Fibroblast of lung (primary cell): ENCODE data around the gene MID1.

Experiments used
- EZH2 ChIP-seq: IDR thresholded peaks from 2 replicates; pipeline ENCODE4 v1.5.1; 2012; ENCODE audit warnings: low read length, control low read depth, mild to moderate bottlenecking; ENCODE audit errors: missing control alignments
- TF ChIP-seq, protein P1 (sequence below), 2 donors: IDR thresholded peaks in 1 of 2; conservative IDR thresholded peaks in 1 of 2; 1 replicate in 1 of 2; 2 replicates in 1 of 2; pipeline ENCODE4 v1.5.1; 2011 to 2012; ENCODE audit warnings: low read length in 2 of 2, control low read depth in 1 of 2, inconsistent platforms in 1 of 2, low read depth in 1 of 2, mild to moderate bottlenecking in 1 of 2

DNA sequence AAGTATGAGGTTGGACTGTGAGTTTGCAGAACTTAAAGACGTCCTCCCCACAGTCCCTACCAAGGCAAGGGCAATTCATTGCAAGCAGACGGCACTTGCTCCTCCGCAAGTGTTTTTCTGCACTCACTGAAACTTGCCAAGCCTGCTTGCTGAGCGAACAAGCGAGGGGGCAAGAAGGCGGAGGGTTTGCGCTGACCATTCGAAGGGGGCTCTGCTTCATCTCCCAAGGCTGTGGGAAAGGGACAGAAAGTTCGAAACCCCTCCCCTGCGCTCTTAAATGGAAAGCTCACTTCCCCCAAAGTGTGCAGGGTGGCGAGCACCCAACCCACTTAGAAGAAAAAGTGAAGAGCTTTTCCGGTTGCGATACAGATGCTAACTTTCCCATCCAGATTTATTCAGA is 1.4 kb downstream of the MID1 start:
- TF ChIP-seq, protein P1, sequence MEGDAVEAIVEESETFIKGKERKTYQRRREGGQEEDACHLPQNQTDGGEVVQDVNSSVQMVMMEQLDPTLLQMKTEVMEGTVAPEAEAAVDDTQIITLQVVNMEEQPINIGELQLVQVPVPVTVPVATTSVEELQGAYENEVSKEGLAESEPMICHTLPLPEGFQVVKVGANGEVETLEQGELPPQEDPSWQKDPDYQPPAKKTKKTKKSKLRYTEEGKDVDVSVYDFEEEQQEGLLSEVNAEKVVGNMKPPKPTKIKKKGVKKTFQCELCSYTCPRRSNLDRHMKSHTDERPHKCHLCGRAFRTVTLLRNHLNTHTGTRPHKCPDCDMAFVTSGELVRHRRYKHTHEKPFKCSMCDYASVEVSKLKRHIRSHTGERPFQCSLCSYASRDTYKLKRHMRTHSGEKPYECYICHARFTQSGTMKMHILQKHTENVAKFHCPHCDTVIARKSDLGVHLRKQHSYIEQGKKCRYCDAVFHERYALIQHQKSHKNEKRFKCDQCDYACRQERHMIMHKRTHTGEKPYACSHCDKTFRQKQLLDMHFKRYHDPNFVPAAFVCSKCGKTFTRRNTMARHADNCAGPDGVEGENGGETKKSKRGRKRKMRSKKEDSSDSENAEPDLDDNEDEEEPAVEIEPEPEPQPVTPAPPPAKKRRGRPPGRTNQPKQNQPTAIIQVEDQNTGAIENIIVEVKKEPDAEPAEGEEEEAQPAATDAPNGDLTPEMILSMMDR (conservative IDR thresholded peaks at IDR 0.05 in 1 of 2, IDR thresholded peaks at IDR 0.05 in 1 of 2; ENCODE audit: low read depth in 1 of 2, low read length in 2 of 2) = no peak
- no peak for TF ChIP-seq EZH2
